NCI-H524 treated with DMSO at 0.1 percent for 48 hours (cell line): Measurements from ENCODE around the gene RALA.
A peak's percentile ranks its signal among the peaks of the same experiment; 100 is the strongest.

Experiments used
- DNase-seq: peaks from one replicate; lab custom pipeline; 2025; lab: John Stamatoyannopoulos, UW

The RALA gene

GRCh38 chr7:39623047-39623731 is at the start of gene RALA:
TSS of gene RALA (plus strand) at chr7:39623572. CDS start at chr7:39686668, 63,096 bp downstream.
- peak; percentile 44 for DNase-seq

DNA sequence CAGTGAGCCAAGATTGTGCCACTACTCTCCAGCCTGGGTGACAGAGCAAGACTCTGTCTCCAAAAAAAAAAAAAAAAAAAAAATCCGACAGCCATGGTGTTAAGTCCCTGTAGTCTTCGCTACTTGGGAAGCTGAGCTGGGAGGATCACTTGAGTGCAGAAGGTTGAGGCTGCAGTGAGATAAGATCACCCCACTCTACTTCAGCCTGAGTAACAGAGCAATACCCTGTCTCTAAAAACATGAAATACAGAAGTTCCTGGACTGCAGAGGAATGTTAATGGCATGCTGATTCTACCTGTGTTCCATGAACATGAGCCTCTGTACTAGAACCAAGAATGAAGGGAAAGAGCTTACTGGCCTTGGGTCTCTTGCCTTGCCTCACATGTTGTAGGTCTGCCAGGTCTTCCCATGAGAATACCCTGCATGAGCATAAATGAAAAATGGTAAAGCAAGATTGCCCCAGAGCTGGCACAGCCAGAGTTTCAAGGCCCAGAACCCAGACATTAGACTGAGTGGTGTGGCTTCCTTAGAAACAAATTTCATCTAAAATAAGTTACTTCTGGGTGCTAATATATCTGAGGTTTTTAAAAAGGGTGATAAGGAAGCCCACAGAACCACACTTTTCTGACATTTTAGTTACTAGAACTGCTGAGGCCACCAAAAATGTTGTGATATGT is 48.6 kb upstream of the RALA start:
- DNase-seq = no peak

- no peak for DNase-seq
Observed at GRCh38 chr7:39577229-39577874, 46.0 kb upstream of the RALA start.

DNA sequence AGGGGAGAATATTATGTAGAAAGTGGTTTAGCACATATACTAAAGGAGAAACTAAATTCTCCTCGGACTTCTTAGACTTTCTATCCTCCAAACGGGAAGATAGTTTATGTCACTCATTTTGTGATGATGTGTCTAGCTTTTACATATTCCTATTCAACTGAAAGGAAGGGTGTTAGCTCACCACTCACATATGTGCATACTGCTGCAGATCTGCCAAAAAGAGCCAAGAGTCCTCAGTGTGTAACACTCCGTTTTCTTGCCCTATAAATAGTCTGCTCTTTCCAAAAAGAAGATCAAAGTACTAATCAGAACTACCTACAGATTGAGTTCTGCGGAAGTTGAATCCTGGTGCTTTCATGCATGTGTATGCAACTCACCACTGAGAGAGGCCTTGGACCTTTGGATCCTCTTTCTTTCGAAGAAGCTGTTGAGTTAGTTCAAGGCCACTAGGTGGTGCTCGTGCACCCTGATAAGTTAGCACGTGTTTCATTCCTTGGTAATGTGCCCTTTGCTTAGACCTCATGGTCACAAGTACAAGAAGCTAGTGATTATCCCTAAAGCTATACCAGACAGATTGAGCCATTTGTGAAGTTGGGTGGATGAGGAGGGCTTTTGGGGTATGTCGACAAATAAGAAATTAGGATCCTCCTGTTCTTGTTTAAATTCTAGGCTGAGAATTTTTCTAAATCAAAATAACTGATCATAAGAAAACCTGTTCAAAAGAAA is 43.1 kb upstream of the RALA start:
- peak; percentile 68 for DNase-seq

DNA sequence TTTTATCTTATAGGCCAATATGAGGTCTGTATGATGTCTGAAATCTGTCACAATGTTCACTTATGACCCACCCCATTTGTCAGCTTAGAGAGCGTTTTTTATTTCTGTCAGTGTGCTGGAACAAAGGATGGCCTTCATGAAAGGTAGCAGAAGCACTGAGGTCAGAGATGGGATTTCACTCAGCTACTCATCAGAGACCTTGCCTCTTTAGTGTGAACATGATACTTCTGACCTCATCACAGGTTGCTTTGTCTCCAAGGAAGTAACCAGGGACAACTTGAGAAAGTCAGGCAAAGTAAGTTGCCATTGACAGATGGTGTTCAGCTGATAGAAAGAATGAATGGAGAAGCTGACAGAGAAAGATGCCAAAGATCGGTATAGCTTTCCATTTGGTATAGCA is 40.8 kb upstream of the RALA start:
- DNase-seq = no peak

- no peak for DNase-seq
Observed at GRCh38 chr7:39583539-39583938, 39.8 kb upstream of the RALA start.

DNA sequence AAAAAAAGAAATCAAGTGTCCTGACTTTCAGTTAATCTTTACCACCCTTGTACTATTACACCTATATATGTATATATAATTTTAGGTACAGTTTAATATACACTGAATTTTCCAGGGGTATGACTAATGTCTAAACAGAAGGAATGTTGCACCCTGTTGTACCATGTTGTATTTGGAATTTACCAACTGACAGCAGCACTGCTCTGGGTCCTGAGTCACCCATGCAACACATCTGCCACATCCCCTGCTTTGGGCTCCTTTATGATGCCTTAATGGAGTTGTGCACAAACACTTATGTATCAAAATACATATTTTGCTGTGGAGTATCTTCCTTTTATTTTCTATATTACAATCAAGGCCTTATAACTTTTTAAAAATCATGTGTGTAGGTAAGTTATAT is 36.0 kb upstream of the RALA start:
- no peak for DNase-seq

DNA sequence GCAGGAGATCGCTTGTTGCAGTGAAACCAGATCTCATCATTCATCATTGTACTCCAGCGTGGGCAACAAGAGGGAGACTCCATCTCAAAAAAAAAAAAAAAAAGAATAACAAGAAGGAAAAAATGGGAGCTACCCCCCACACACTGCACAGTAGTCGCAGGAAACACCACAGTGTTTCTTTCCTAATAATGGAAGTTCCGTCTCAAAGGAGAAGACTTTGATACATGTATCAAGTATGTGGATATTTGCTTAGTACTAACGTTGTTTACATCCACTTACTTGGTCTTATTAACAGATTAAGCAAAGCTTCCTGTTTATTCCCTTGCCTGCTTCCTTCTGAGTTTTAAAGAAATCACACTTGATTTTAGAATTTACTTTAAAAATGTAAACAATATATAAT is 35.0 kb upstream of the RALA start:
- DNase-seq = no peak

DNA sequence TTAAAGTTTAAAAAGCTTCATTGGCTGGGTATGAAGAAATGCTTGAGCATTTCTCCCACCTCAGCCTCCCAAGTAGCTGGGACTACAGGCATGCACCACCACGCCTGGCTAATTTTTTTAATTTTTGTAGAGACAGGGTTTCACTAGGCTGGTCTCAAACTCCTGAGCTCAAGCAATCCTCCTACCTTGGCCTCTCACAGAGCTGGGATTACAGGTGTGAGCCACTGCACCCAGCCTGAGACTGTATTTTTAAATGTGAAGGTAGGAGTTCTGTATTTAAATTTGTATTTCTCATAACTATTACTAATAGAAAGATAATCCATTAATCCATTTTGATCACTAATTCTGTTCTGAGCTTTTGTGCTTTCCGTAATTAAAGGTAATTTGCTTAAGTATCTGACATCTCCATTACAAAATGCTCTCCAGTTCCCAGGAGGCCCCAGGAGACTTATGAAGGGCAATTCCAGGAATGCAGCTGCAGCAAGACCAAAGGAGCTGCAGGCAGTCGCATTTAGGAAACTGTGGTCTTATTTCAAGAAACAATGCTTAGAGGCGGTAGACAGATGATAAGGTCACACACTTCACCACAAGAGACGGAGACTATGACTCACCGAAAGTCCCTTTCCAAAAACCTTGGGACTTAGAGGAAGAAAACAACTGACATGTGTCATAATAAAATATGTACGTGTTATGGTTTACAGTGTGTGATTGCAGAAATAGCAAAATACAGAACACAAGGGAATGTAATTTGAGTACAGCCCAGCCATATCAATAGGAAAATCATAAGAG is 33.9 kb upstream of the RALA start:
- DNase-seq = peak; percentile 36

DNA sequence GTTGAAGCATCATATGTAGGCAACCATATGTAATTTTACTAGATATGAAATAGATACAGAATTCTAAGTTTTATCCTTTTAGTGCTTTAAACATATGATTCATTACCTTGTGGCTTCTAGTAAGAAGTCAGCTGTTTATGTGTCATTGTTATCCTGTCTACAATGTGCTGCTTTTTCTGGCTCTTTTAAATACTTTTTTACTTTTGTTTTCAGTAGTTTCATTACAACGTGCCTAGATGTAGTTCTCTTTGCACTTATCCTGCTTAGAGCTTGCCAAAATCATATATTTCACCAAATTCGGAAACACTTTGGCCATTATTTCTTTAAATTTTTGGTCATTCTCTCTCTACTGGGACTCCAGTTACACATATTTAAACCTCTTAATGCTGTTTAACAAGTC is 30.8 kb upstream of the RALA start:
- no peak for DNase-seq

DNA sequence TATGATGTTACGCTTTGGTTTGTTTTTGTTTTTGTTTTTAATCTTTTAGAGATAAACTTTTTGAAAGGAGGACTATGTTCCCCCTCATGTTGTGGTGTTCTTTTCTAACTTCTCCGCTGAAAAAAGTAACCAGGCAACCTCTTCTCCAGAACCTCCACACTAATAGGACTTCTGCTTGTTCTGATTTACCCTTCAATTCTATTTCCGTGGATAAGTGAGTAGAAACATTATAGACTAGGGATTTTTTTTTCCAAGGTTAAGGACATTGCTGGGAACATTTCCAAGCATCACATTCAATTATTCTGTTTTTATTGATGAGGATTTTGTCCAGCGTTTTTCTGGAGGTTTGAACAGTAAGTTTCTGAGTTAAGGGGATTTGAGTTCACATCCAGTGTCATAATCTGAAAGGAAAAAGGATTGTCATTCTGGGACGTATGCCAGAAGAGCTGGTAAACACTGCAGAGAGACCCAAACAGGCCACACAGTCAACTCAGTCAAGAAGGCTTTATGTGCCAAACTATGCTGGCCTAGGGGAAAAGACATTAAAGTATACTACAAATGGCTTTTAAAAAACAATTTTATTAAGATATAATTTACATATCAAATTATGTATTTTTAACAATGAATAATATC is 28.3 kb upstream of the RALA start:
- no peak for DNase-seq

DNA sequence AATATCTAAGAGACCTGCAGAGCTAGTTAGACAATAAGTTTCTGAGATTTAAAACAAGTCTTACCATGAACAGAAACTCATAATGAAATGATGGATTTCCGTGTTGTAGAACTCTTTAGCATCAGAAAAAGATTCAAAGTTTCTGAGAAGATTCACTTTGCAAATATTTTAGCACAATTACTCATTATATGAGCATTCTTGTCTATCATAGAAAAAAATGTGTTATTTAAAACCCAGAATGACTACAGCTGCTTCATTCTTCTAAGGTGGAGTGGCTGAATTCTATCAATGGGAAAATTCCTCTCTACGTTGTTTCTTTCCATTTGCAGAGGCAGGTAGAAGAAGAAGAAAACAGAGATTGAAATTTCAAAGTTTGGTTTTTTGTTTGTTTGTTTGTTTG is 21.0 kb upstream of the RALA start:
- DNase-seq = no peak

DNA sequence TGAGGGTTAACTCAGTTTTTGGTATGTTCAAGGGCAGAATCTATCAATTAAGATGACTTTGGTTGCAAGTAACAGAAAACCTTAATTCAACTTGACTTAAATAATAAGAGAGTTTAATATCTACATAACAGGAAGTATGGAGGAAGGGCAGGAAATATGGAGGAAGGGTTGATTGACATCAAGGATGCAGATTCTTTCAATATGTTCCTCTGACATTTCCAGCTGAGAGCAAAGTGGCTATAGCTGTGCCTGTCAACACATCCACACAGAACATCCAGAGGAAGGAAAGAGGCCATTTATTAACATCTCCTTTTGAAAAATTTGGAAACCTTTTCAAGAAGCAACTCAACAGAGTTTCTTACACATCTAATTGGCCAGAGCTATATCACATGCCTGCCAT is 19.4 kb upstream of the RALA start:
- no peak for DNase-seq

GRCh38 chr7:39605087-39605486 is 18.3 kb upstream of the RALA start:
- no peak for DNase-seq

DNA sequence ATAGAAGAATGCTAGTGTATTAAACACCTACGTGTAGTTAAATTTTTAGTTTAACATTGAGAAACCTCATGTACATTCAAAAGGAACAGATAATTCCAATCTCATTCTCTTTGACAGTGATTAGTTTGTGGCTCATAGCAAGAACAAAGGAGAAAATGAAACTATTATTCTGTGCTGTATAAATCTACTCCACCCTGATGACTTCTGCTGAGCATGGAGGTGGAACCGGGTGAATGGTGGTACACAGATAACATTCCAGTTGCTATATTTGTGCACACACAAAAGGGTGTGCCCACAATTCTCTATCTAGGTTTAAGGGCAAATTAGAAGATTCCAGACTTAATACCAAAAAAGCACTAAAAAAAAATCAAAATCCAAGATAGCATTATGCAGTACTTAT is 17.0 kb upstream of the RALA start:
- no peak for DNase-seq

DNA sequence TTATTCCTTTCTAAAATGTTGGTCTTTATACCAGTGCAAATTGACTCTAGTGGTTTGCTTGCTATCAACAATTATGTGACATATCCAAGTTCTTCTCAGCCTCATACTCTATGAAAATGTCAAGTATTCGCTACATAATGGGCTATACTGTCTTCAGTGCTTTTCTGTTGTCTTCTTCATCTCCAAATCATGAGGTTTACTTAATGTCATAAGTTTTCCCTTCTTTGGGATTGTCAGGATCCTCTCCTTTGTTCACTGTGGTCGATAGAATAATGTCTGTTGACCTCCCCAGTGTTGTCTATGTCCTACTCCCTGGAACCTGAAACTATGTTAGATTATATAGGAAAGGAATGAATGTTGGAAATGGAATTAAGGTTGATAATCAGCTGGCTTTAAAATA is 16.4 kb upstream of the RALA start:
- DNase-seq = no peak

DNA sequence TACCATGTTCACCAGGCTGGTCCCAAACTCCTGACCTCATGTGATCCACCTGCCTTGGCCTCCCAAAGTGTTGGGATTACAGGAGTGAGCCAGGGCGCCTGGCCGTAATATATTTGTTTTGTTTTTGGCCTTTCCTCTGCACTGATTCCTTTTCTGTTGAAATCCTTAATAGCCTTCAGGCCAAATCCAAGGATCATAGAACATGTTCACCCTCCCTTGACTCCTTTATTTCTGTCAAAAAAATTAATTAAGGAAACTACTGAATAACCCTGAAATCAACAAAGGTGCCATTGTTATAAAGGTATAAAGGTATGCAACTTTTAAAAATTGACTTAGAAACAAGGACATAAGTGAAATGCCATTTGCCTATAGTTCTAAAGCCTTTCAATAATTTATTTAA is 15.5 kb upstream of the RALA start:
- DNase-seq = no peak

- no peak for DNase-seq
Observed at GRCh38 chr7:39608278-39608677, 15.1 kb upstream of the RALA start.

- no peak for DNase-seq
Observed at GRCh38 chr7:39609113-39609934, 14.0 kb upstream of the RALA start.

GRCh38 chr7:39609935-39610263 is 13.5 kb upstream of the RALA start:
- DNase-seq = no peak

DNA sequence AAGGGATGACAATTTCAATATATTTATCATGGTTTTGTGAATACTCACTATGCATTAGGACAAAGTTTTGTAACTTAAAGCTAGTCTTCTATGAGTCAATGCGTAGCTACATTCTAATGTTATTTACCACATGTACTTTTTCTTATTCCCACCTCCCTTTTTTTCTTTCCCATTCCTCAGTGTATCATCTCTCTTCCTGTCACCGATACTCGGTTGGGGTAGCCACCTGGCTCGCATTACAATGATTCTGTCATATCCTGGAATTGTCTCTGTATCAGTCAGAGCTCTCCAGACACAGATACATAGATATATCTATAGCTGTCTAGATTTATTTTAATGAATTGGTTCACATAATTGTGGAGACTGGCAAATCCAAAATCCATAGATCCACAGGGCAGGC is 9.8 kb upstream of the RALA start:
- no peak for DNase-seq
